ENCODE measurements around the gene ZBTB47.

DNA sequence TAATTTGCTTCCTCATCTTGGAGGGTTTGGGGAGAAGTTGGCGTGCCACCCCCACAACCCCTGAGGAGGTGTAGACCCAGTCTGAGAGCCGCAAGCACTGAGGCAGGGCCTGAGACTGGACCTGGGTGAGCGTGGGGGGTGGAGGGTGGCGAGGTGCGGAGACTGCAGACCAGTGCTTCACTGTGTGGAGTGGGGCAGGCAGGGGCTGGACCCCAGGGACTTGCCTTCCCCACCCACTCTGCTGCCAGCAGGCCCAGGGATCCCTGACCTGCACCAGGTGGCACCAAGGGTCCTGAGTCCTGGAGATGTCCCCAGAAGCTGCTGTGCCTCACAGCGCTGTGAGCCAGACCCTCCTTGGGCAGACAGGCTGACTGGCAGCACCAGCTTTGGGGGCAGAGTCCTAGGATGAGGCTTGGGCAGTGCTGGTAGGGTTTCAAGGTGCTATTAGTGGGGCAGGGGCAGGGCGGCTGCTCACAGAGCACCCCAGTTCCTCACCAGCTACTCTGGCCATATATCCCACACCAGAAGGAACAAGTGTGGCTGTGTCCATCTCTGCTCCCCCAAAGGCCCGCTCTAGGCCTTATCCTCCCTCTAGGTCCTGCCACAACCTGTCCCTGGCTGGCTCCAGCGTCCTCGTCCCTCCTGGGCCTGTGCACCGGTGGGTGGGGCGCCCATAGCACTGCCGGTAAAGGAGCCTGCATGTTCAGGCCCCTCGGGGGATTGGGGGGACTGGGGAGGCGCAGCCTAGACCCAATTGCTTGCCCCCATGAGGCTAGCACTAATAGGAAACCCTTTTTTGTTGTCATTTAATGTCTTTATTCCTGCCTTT, 11.8 kb downstream of the ZBTB47 start:
- TF ChIP-seq, protein P1, sequence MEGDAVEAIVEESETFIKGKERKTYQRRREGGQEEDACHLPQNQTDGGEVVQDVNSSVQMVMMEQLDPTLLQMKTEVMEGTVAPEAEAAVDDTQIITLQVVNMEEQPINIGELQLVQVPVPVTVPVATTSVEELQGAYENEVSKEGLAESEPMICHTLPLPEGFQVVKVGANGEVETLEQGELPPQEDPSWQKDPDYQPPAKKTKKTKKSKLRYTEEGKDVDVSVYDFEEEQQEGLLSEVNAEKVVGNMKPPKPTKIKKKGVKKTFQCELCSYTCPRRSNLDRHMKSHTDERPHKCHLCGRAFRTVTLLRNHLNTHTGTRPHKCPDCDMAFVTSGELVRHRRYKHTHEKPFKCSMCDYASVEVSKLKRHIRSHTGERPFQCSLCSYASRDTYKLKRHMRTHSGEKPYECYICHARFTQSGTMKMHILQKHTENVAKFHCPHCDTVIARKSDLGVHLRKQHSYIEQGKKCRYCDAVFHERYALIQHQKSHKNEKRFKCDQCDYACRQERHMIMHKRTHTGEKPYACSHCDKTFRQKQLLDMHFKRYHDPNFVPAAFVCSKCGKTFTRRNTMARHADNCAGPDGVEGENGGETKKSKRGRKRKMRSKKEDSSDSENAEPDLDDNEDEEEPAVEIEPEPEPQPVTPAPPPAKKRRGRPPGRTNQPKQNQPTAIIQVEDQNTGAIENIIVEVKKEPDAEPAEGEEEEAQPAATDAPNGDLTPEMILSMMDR (conservative IDR thresholded peaks at IDR 0.05), result no peak
- no peak for TF ChIP-seq ZFX (IDR thresholded peaks at IDR 0.05)

All from C4-2B (cell line).